Transverse colon (tissue), 4 donors: Measurements from ENCODE around the gene ARHGAP22. TPM values are rescaled to one million over a fixed set of nuclear protein-coding genes. Genes with fewer than 3 reads are reported as not detected.

ENCODE experiments used
- DNase-seq: peaks from one replicate; pipeline ENCODE4 v3.0.0-alpha.2; 2019
- H3K27ac ChIP-seq, 4 donors: fragments of 200-600 bp; sonication (generic); 2 replicates each; pipeline ENCODE4 v1.5.1; 2016 to 2018; ENCODE audit warnings: inconsistent platforms in 4 of 4
- H3K27me3 ChIP-seq: fragments of 200-600 bp; sonication (generic); 2 replicates; pipeline ENCODE4 v1.5.1; 2017; ENCODE audit warnings: inconsistent platforms
- H3K36me3 ChIP-seq, 4 donors: fragments of 200-600 bp; sonication (generic); 2 replicates each; pipeline ENCODE4 v1.5.1; 2017 to 2019; ENCODE audit warnings: inconsistent platforms in 4 of 4
- H3K4me1 ChIP-seq, 4 donors: fragments of 200-600 bp; sonication (generic); 2 replicates each; pipeline ENCODE4 v1.5.1; 2017 to 2020; ENCODE audit warnings: inconsistent platforms in 4 of 4
- H3K4me3 ChIP-seq, 4 donors: fragments of 200-600 bp; sonication (generic); 1 replicate in 1 of 4; 2 replicates in 3 of 4; pipeline versions ENCODE4 v1.5.1 to v1.6.1; 2017 to 2019; ENCODE audit warnings: inconsistent platforms in 4 of 4
- H3K9me3 ChIP-seq, 2 donors: fragments of 200-600 bp; sonication (generic); 2 replicates each; pipeline ENCODE4 v1.5.1; 2017 to 2019; ENCODE audit warnings: inconsistent platforms in 2 of 2
- EP300 ChIP-seq: sonication (generic); formaldehyde crosslinking; IDR thresholded peaks from one replicate; pipeline ENCODE4 v1.6.1; 2017; ENCODE audit warnings: antibody characterized with exemption, low read depth
- POLR2A ChIP-seq: fragments of 450-650 bp; IDR thresholded peaks from one replicate; pipeline ENCODE4 v1.6.1; 2016; ENCODE audit warnings: antibody characterized with exemption, mild to moderate bottlenecking, moderate library complexity
- POLR2AphosphoS5 ChIP-seq, 3 donors: sonication (generic); formaldehyde crosslinking; IDR thresholded peaks; one replicate each; pipeline ENCODE4 v1.6.1; 2016; ENCODE audit warnings: antibody characterized with exemption in 3 of 3
- WGBS, 2 donors: methylation state at CpG; one replicate each; pipeline ENCODE4 v1.1.5; 2018; ENCODE audit warnings: low coverage in 1 of 2; 5-methylcytosine and 5-hydroxymethylcytosine counted together
- in situ Hi-C, 4 donors: fragments of 200-750 bp; cut with MboI; loops; one replicate each; pipeline versions ENCODE4 v1.15.0 to v1.15.1; 2017; ENCODE audit warnings: low sequenced_read_pairs in 3 of 4, low pct_ligation_motif_present in 1 of 4, low pct_unique_long_range_greater_than_20kb in 1 of 4
- intact Hi-C: fragments of 100-400 bp; cut with DNase I; formaldehyde crosslinking; loops from one replicate; pipeline ENCODE4 v1.15.1; 2023; ENCODE audit warnings: low total_unique reads
- total RNA-seq, 4 donors: library from RNA; depleted of rRNA; stranded (reverse); fragments of >200 nt; gene quantifications; one replicate each; pipeline ENCODE4 v1.1.0, GENCODE V29; 2016
- TF ChIP-seq, protein P1 (sequence below), 5 experiments: fragments of 200-600 bp in 3 of 5; fragments of 450-650 bp in 2 of 5; sonication (generic) in 3 of 5; IDR thresholded peaks; 1 replicate in 2 of 5; 2 replicates in 3 of 5; pipeline ENCODE4 v1.5.1; 2016 to 2017; ENCODE audit warnings: antibody characterized with exemption in 5 of 5, inconsistent platforms in 3 of 5, mild to moderate bottlenecking in 2 of 5, moderate library complexity in 1 of 5

The ARHGAP22 gene
- total RNA-seq, 4 donors from 2014 or later = 1.4 to 3.4 (median 1.7) TPM; not detected in 1

DNA sequence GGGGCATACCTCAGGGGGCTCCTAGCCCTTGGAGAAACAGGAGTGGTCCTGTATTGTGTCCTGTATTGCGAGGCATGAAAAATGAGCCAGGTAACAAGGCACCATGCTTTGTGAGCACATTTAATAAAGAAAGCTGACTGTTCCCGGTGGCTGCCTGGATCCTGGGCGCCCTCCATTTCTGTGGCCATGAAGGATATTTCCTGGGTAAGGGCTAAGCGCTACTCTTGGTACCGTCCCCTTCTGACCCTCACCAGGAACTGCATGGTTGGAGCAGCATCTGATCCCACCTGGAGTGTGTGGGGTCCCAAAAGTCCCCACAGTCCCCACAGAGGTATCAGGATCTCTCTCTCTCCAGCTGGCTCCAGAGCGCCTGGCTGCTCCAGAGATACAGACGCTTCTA, 158.9 kb downstream of the ARHGAP22 start:
- Histone ChIP-seq H3K4me1 (no peaks in the 10 kb centered on the region), H3K27ac (no peak overlapping the region), H3K36me3 (no peaks in the 10 kb centered on the region), H3K4me3 (no peak overlapping the region), H3K27me3 (no peaks in the 10 kb centered on the region), H3K9me3 (no peaks in the 10 kb centered on the region)
- intact Hi-C loops = no loop called here
- no peak for DNase-seq
- in situ Hi-C loops = no loop called here
- 74% methylated on average over 7 of the region's 7 CpGs; no CpG with 5 or more reads in 1 of the 2 donors for WGBS, 2 donors
- TF ChIP-seq EP300 = no peak
- TF ChIP-seq POLR2A = no peak
- TF ChIP-seq POLR2AphosphoS5 (IDR thresholded peaks at IDR 0.05) = no peak
- TF ChIP-seq, protein P1, sequence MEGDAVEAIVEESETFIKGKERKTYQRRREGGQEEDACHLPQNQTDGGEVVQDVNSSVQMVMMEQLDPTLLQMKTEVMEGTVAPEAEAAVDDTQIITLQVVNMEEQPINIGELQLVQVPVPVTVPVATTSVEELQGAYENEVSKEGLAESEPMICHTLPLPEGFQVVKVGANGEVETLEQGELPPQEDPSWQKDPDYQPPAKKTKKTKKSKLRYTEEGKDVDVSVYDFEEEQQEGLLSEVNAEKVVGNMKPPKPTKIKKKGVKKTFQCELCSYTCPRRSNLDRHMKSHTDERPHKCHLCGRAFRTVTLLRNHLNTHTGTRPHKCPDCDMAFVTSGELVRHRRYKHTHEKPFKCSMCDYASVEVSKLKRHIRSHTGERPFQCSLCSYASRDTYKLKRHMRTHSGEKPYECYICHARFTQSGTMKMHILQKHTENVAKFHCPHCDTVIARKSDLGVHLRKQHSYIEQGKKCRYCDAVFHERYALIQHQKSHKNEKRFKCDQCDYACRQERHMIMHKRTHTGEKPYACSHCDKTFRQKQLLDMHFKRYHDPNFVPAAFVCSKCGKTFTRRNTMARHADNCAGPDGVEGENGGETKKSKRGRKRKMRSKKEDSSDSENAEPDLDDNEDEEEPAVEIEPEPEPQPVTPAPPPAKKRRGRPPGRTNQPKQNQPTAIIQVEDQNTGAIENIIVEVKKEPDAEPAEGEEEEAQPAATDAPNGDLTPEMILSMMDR (IDR thresholded peaks at IDR 0.05) = no peak

DNA sequence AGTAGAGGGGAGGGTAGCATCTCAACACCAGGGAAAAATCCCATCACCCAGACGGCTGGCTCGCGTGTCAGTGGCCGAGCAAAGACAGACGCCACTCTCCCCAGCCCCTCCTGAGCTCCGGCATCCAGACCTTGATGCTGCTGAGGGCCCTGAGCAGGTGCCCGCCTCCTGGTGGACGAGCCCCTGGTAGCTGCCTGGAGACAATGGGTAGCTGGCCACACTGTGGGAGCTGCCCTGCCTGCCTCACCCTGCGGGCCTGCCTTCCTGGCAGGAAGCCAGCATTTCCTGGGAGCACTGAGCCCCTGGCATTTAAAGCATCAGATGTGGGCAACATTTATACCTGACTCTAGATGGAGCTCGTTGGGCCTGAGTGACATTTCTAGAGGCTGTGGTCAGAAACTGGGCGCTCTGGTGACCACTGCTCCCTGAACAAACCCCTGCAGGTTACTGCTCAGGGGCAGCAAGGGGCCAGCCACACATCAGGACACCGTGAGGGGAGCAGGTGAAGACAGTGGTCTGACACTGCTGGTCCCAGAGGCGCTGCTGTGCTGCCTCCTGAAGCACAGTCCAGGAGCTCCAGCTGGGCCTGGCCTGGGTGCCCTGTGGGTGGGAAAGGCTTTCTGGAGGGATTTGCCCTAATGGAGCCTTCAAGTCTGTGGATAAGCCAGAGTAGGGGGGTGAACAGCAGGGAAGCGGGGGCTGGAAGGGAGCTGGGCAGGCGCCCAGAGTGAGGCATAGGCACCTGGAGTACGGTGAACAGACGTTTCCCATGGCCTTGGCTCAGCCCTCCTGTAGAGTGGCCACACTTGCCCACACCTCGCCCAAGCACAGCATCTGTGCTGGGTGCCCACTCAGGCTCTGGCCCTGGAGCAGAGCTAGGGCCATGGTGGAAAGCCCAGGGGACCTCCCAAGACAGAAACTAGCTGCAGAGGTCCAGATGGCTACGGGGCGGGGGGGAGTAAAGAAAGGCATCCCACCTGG, 159.7 kb downstream of the ARHGAP22 start:
- TF ChIP-seq, protein P1 (IDR thresholded peaks at IDR 0.05) = no peak
- no peak for TF ChIP-seq POLR2A
- no peak for TF ChIP-seq POLR2AphosphoS5 (IDR thresholded peaks at IDR 0.05)
- no peak for DNase-seq
- Histone ChIP-seq H3K9me3 (no peaks in the 10 kb centered on the region), H3K4me3 (no peak overlapping the region), H3K4me1 (no peaks in the 10 kb centered on the region), H3K27ac (no peak overlapping the region), H3K36me3 (no peaks in the 10 kb centered on the region), H3K27me3 (no peaks in the 10 kb centered on the region)
- intact Hi-C loops = no loop called here
- 86% methylated on average over 17 of the region's 20 CpGs; no CpG with 5 or more reads in 1 of the 2 donors for WGBS, 2 donors
- in situ Hi-C loops = no loop called here

DNA sequence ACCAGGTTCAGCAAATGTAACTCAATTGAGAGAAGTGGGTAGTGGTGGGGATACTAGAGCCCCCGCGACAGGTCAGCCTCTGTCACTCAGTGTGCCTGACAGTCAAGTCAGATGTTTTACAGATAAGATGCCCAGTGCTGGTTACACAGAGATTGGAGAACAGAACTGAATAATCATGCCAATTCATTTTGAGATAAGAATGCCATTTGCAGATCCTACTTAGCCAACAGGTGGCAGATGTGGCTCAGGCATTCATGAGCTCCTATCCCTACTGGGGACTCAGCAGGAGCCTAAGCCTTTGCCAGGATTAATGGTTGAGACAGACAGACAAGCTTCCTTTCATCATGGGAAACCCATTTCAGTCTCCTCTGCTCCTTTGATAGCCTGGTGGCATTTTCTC, 160.6 kb downstream of the ARHGAP22 start:
- no peaks in the 10 kb centered on the region for H3K36me3 ChIP-seq
- intact Hi-C loops (no loop called here), in situ Hi-C loops (no loop called here)
- no peak overlapping the region for H3K27ac ChIP-seq
- H3K4me1 ChIP-seq = no peaks in the 10 kb centered on the region
- DNase-seq = no peak
- TF ChIP-seq POLR2AphosphoS5 (IDR thresholded peaks at IDR 0.05) (no peak), POLR2A (no peak), EP300 (no peak)
- TF ChIP-seq, protein P1 (IDR thresholded peaks at IDR 0.05) = no peak
- H3K4me3 ChIP-seq = no peak overlapping the region
- H3K9me3 ChIP-seq = no peaks in the 10 kb centered on the region
- 67 to 82% methylated on average over 2 of the region's 2 CpGs for WGBS, 2 donors
- H3K27me3 ChIP-seq = no peaks in the 10 kb centered on the region

DNA sequence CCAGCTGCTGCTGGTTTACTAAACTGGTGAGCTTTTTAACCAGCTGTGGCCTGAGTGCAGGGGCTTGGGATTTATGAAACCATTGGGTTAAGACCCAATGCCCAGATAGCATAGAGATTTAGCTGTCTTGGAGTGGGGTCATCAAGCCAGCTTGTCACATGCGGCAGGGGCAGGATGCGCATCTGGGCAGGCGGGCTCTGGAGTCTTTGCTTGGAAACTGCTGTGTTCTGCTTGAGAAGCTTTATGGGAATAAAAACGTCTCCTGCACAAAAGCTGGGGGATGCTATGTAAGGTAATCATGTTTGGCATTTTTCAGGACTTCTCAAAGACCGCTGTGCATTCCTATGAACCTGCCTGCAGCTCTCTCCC, 162.1 kb downstream of the ARHGAP22 start:
- Histone ChIP-seq H3K36me3 (no peaks in the 10 kb centered on the region), H3K4me1 (no peaks in the 10 kb centered on the region), H3K27ac (no peak overlapping the region), H3K4me3 (no peak overlapping the region), H3K9me3 (no peaks in the 10 kb centered on the region), H3K27me3 (no peaks in the 10 kb centered on the region)
- intact Hi-C loops (no loop called here), in situ Hi-C loops (no loop called here)
- 63 to 86% methylated on average over 2 to 5 of the region's 5 CpGs for WGBS, 2 donors
- TF ChIP-seq POLR2AphosphoS5 (IDR thresholded peaks at IDR 0.05) (no peak), POLR2A (no peak), EP300 (no peak)
- TF ChIP-seq, protein P1 (IDR thresholded peaks at IDR 0.05) = no peak
- DNase-seq = no peak
